GM21825 (cell line): ENCODE results near the gene ABCA4.

Experiments used
- ATAC-seq: cut with Tn5 transposase; IDR thresholded peaks from one replicate; pipeline ENCODE4 v1.9.1; 2021; ENCODE audit warnings: mild to moderate bottlenecking, moderate library complexity; ENCODE audit not compliant: unreplicated experiment

ABCA4 gene

GRCh38 chr1:94124538-94124937 is 3.6 kb upstream of the ABCA4 start:
- no peak for ATAC-seq

GRCh38 chr1:94122201-94122970 is 1.4 kb upstream of the ABCA4 start:
- ATAC-seq = no peak

GRCh38 chr1:94121411-94121821 is 468 bp upstream of the ABCA4 start:
- no peak for ATAC-seq

GRCh38 chr1:94120570-94120901 is 412 bp downstream of the ABCA4 start:
- no peak for ATAC-seq

GRCh38 chr1:94119796-94120569 is 965 bp downstream of the ABCA4 start:
- no peak for ATAC-seq

- no peak for ATAC-seq
Observed at GRCh38 chr1:94119306-94119705, 1.6 kb downstream of the ABCA4 start.

- no peak for ATAC-seq
Observed at GRCh38 chr1:94118471-94118870, 2.5 kb downstream of the ABCA4 start.

GRCh38 chr1:94118013-94118412 is 2.9 kb downstream of the ABCA4 start:
- no peak for ATAC-seq

- ATAC-seq = no peak
Observed at GRCh38 chr1:94117259-94117851, 3.6 kb downstream of the ABCA4 start.

GRCh38 chr1:94115900-94116436 is 5.0 kb downstream of the ABCA4 start:
- no peak for ATAC-seq

- no peak for ATAC-seq
Observed at GRCh38 chr1:94115254-94115899, 5.6 kb downstream of the ABCA4 start.

GRCh38 chr1:94113589-94114226 is 7.2 kb downstream of the ABCA4 start:
- no peak for ATAC-seq

GRCh38 chr1:94111879-94112278 is 9.1 kb downstream of the ABCA4 start:
- no peak for ATAC-seq

- ATAC-seq = no peak
Observed at GRCh38 chr1:94110946-94111740, 9.8 kb downstream of the ABCA4 start.

- no peak for ATAC-seq
Observed at GRCh38 chr1:94110021-94110761, 10.8 kb downstream of the ABCA4 start.

- ATAC-seq = no peak
Observed at GRCh38 chr1:94109478-94109877, 11.5 kb downstream of the ABCA4 start.

GRCh38 chr1:94107141-94107540 is 13.8 kb downstream of the ABCA4 start:
- ATAC-seq = no peak

- no peak for ATAC-seq
Observed at GRCh38 chr1:94106716-94107115, 14.2 kb downstream of the ABCA4 start.

GRCh38 chr1:94105957-94106529 is 14.9 kb downstream of the ABCA4 start:
- no peak for ATAC-seq
